ENCODE results near the gene TAGLN3.
A peak's percentile ranks its signal among the peaks of the same experiment; 100 is the strongest.
"Not testable (repeated sequence)": the region's sequence is repeated elsewhere in the genome, so short reads cannot be mapped to it uniquely, and the experiment has no call there.

Gene TAGLN3

GRCh38 chr3:112032098-112032731 lies 33.5 kb downstream of the TAGLN3 start:
- CTCF ChIA-PET, result interaction anchor here (3.7 kb wide), 1 partner anchor 11 kb away, joined by 18 read pairs; no protein-coding TSS in a partner anchor
- no peaks in the 10 kb centered on the region for H3K9me3 Mint-ChIP-seq

DNA sequence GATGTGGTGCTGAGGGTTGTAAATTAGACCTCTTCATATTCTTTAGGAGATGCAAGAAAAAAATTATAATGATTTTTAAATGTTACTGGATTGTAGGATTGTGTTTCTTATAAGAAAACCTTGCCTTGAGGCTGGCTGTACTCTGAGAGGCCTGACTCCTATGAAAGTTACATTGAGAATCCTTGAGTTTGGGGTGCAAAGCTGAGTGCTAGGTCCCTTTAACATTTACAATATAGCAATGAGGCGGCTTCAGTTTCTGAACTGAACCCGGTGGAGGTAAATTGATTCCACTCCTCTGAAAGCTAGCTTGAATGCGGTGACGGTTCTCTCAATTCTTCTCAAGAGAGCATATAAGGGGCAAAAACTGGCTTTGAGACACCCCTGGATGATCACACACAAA lies 35.7 kb downstream of the TAGLN3 start, which contains the start of gene TMPRSS7:
Gene TMPRSS7 (plus strand): TSS at position 301 of the 400 bp plus-strand sequence. CDS start 110 bp downstream, outside the sequence.
- no peaks in the 10 kb centered on the region for H3K4me1 Mint-ChIP-seq
- no peak for DNase-seq
- no peaks in the 10 kb centered on the region for H3K9me3 Mint-ChIP-seq
- H3K4me3 Mint-ChIP-seq, result no peak within 1 kb of the TSS
- H3K27me3 Mint-ChIP-seq, result peaks cover 3% of the 10 kb centered on the region
- no peaks in the 10 kb centered on the region for H3K36me3 Mint-ChIP-seq
- CTCF ChIA-PET, result interaction anchor here (0.6 to 1.0 kb wide), 2 partner anchors 9 to 21 kb away, joined by 3 read pairs; no protein-coding TSS in a partner anchor
- no peak within 1 kb of the TSS for H3K27ac Mint-ChIP-seq

More at GRCh38 chr3:112032098-112032731, 33.5 kb downstream of the TAGLN3 start:
- H3K27ac Mint-ChIP-seq, result no peak overlapping the region
- H3K27me3 Mint-ChIP-seq, result peaks cover 3% of the 10 kb centered on the region
- no peaks in the 10 kb centered on the region for H3K36me3 Mint-ChIP-seq
- no peaks in the 10 kb centered on the region for H3K4me1 Mint-ChIP-seq
- no peak overlapping the region for H3K4me3 Mint-ChIP-seq
- no peak for DNase-seq

GRCh38 chr3:112035241-112035640 lies 36.5 kb downstream of the TAGLN3 start:
- H3K4me1 Mint-ChIP-seq, result no peaks in the 10 kb centered on the region
- no peak overlapping the region for H3K4me3 Mint-ChIP-seq
- peaks cover 3% of the 10 kb centered on the region for H3K27me3 Mint-ChIP-seq
- no peaks in the 10 kb centered on the region for H3K9me3 Mint-ChIP-seq
- CTCF ChIA-PET, result interaction anchor here (1.0 kb wide), 1 partner anchor 8 kb away, joined by 3 read pairs; no protein-coding TSS in a partner anchor
- DNase-seq, result no peak
- H3K36me3 Mint-ChIP-seq, result no peaks in the 10 kb centered on the region
- no peak overlapping the region for H3K27ac Mint-ChIP-seq

- H3K4me3 Mint-ChIP-seq, CTCF ChIA-PET, H3K36me3 Mint-ChIP-seq: not testable (repeated sequence)
Measured at GRCh38 chr3:112037194-112037593, 38.5 kb downstream of the TAGLN3 start.

GRCh38 chr3:112038863-112039262 lies 40.1 kb downstream of the TAGLN3 start:
- no peak overlapping the region for H3K4me3 Mint-ChIP-seq
- peaks cover 4% of the 10 kb centered on the region for H3K27me3 Mint-ChIP-seq
- DNase-seq, result no peak
- H3K4me1 Mint-ChIP-seq, result no peaks in the 10 kb centered on the region
- CTCF ChIA-PET, result interaction anchor here (1.2 to 6.3 kb wide), 2 partner anchors 15 to 24 kb away, joined by 6 to 37 read pairs; no protein-coding TSS in a partner anchor
- no peaks in the 10 kb centered on the region for H3K36me3 Mint-ChIP-seq
- H3K9me3 Mint-ChIP-seq, result no peaks in the 10 kb centered on the region
- no peak overlapping the region for H3K27ac Mint-ChIP-seq

More at GRCh38 chr3:112037194-112037593, 38.5 kb downstream of the TAGLN3 start:
- DNase-seq, H3K27me3 Mint-ChIP-seq, H3K27ac Mint-ChIP-seq, H3K4me1 Mint-ChIP-seq, H3K9me3 Mint-ChIP-seq: not testable (repeated sequence)

DNA sequence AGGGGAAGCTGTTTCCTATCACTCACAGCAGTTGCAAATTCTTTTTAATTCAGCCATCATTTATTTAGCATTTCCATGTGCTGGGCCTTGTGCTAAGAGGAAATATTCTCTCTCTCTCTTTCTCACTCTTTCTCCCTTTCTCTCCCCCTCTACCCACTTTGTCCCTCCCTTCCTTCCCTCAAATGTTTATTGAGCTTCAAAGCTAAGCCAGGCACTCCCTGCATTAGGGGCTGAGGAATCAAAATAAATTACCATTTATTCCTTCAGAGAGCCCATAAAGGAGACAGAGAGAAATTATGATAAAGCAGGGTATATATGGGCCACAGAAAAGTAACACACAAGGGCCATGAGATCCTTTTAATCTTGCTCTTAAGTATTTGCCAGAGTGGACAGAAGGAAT lies 42.6 kb downstream of the TAGLN3 start:
- no peak overlapping the region for H3K27ac Mint-ChIP-seq
- H3K36me3 Mint-ChIP-seq, result no peaks in the 10 kb centered on the region
- H3K9me3 Mint-ChIP-seq, result no peaks in the 10 kb centered on the region
- CTCF ChIA-PET, result interaction anchor here (1.1 to 6.3 kb wide), 2 partner anchors 26 to 47 kb away, joined by 3 to 37 read pairs; no protein-coding TSS in a partner anchor
- H3K4me3 Mint-ChIP-seq, result no peak overlapping the region
- peaks cover 4% of the 10 kb centered on the region for H3K27me3 Mint-ChIP-seq
- no peak for DNase-seq
- H3K4me1 Mint-ChIP-seq, result no peaks in the 10 kb centered on the region

GRCh38 chr3:112042842-112043280 lies 44.1 kb downstream of the TAGLN3 start:
- Mint-ChIP-seq H3K27me3 (peaks cover 4% of the 10 kb centered on the region), H3K36me3 (no peaks in the 10 kb centered on the region)

DNA sequence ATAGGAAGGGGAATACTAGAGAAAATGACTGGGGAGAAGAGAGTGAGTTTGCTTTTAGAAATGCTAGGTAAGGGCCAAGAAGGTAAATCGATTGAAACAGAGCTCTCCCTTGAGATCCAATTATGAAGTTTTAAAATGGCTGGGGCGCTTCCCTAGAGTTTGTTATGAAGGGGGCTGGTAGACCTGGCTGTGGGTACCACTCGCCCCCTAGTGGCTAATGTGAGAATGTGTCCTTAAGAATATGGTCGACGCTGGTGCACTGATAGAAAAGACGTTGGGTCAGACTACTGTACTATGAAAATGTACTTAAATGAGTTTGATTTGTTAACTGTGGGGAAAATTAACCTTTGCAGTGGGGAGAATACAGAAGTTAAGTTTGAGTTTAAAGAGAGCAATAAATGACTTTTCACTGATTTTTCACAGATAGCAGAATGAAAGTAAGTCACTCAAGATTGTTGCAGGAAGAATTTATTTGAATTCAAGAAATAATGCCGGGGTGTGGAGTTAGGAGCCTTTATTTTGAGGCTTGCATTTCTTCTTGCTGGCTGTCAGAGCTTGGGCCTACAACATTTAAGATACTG lies 45.0 kb downstream of the TAGLN3 start:
- CTCF ChIA-PET, result interaction anchor here (0.6 to 6.3 kb wide), 23 partner anchors 9 to 326 kb away, joined by 3 to 37 read pairs (median 4); partner anchors contain the start of gene TAGLN3
- no peaks in the 10 kb centered on the region for H3K36me3 Mint-ChIP-seq
- H3K27ac Mint-ChIP-seq, result no peak overlapping the region
- H3K9me3 Mint-ChIP-seq, result no peaks in the 10 kb centered on the region
- no peaks in the 10 kb centered on the region for H3K4me1 Mint-ChIP-seq
- peak; percentile 54 for DNase-seq
- H3K27me3 Mint-ChIP-seq, result peaks cover 4% of the 10 kb centered on the region
- no peak overlapping the region for H3K4me3 Mint-ChIP-seq

More at GRCh38 chr3:112042842-112043280, 44.1 kb downstream of the TAGLN3 start:
- DNase-seq, result no peak
- no peaks in the 10 kb centered on the region for H3K4me1 Mint-ChIP-seq
- H3K4me3 Mint-ChIP-seq, result no peak overlapping the region
- H3K27ac Mint-ChIP-seq, result no peak overlapping the region
- CTCF ChIA-PET, result interaction anchor here (0.6 to 6.3 kb wide), 22 partner anchors 8 to 326 kb away, joined by 3 to 37 read pairs (median 4); partner anchors contain the start of gene TAGLN3
- no peaks in the 10 kb centered on the region for H3K9me3 Mint-ChIP-seq

GRCh38 chr3:112046599-112046998 lies 47.9 kb downstream of the TAGLN3 start:
- no peaks in the 10 kb centered on the region for H3K9me3 Mint-ChIP-seq
- DNase-seq, result no peak
- no peaks in the 10 kb centered on the region for H3K4me1 Mint-ChIP-seq
- peaks cover 8% of the 10 kb centered on the region for H3K27me3 Mint-ChIP-seq
- CTCF ChIA-PET, result interaction anchor here (1.0 kb wide), 1 partner anchor 58 kb away, joined by 4 read pairs; no protein-coding TSS in a partner anchor
- no peak overlapping the region for H3K4me3 Mint-ChIP-seq
- H3K36me3 Mint-ChIP-seq, result no peaks in the 10 kb centered on the region
- no peak overlapping the region for H3K27ac Mint-ChIP-seq

- Mint-ChIP-seq H3K36me3 (no peaks in the 10 kb centered on the region), H3K4me1 (no peaks in the 10 kb centered on the region), H3K27ac (no peak overlapping the region), H3K4me3 (no peak overlapping the region), H3K27me3 (peaks cover 8% of the 10 kb centered on the region), H3K9me3 (no peaks in the 10 kb centered on the region)
- DNase-seq, result no peak
- CTCF ChIA-PET, result no interaction called here
Measured at GRCh38 chr3:112047264-112047663, 48.5 kb downstream of the TAGLN3 start.

DNA sequence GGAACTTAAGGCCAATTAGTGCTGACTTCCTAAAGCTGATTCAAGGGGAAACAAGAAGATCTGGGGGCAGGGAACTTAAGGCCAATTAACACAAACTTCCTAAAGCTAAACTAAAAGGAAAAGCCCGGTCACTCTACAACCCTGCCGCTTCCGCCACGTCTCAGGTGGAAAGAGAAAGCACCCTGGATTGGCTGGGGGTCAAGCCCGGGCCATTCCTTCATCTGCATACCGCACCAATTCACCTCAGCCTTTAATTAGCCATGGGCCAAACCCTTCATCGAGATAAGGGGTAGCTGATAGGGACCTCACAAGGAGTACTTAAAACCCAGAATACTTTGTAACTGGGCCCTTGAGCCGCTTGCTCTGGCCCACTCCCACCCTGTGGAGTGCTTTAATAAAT lies 50.2 kb downstream of the TAGLN3 start:
- no peaks in the 10 kb centered on the region for H3K36me3 Mint-ChIP-seq

GRCh38 chr3:112053229-112053628 lies 54.5 kb downstream of the TAGLN3 start:
- H3K9me3 Mint-ChIP-seq, result no peaks in the 10 kb centered on the region
- DNase-seq, result no peak
- peaks cover 16% of the 10 kb centered on the region for H3K4me1 Mint-ChIP-seq
- H3K36me3 Mint-ChIP-seq, result no peaks in the 10 kb centered on the region
- peaks cover 19% of the 10 kb centered on the region for H3K27me3 Mint-ChIP-seq
- H3K27ac Mint-ChIP-seq, result no peak overlapping the region
- CTCF ChIA-PET, result interaction anchor here (0.6 to 1.6 kb wide), 6 partner anchors 9 to 64 kb away, joined by 3 to 6 read pairs (median 4); no protein-coding TSS in a partner anchor
- no peak overlapping the region for H3K4me3 Mint-ChIP-seq

More for the DNA sequence above, 50.2 kb downstream of the TAGLN3 start:
- DNase-seq, result no peak
- Mint-ChIP-seq H3K27me3 (peaks cover 14% of the 10 kb centered on the region), H3K9me3 (no peaks in the 10 kb centered on the region), H3K27ac (no peak overlapping the region), H3K4me1 (peaks cover 5% of the 10 kb centered on the region), H3K4me3 (no peak overlapping the region)
- CTCF ChIA-PET, result no interaction called here

- no peak for DNase-seq
- Mint-ChIP-seq H3K9me3 (no peaks in the 10 kb centered on the region), H3K36me3 (no peaks in the 10 kb centered on the region), H3K27me3 (peaks cover 15% of the 10 kb centered on the region), H3K4me1 (peaks cover 16% of the 10 kb centered on the region), H3K27ac (no peak overlapping the region), H3K4me3 (no peak overlapping the region)
- CTCF ChIA-PET, result interaction anchor here (1.0 kb wide), 1 partner anchor 67 kb away, joined by 3 read pairs; no protein-coding TSS in a partner anchor
Measured at GRCh38 chr3:112056451-112056929, 57.8 kb downstream of the TAGLN3 start.

DNA sequence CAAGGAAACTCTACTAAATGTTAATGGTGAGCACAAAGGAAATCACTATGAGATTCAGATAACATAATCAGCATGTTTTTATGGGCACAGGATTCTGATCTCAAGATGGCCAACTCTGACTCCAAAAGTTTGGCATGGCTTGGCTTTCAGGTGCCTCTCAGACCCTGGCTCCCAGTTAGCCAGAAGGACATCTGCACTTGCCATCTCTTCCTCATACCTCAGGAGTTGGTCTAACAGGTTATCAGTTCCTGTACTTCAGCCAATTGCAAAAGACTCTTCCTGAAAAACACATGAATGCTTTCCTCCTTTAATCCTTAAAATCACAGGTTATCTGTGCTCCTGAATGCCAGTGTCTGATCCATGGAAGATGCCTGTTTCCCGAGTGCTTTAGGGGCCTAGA lies 60.8 kb downstream of the TAGLN3 start:
- Mint-ChIP-seq H3K27me3 (no peaks in the 10 kb centered on the region), H3K4me3 (no peak overlapping the region), H3K27ac (no peak overlapping the region), H3K9me3 (no peaks in the 10 kb centered on the region), H3K4me1 (peaks cover 11% of the 10 kb centered on the region), H3K36me3 (no peaks in the 10 kb centered on the region)
- CTCF ChIA-PET, result no interaction called here
- no peak for DNase-seq

Data from activated naive CD4-positive, alpha-beta T cell treated with anti-CD3 and anti-CD28 coated beads, Interleukin-2, amount 10 ng/mL, durations not matched to agents 7 days and 5 days (primary cell).